Osteoblast (primary cell): ENCODE data around the gene SMS. TPM values are rescaled to one million over a fixed set of nuclear protein-coding genes. Genes with fewer than 3 reads are reported as not detected.

Source experiments
- DNase-seq: peaks from one replicate; pipeline ENCODE4 v3.0.0; 2011; ENCODE audit warnings: low spot score, mixed read lengths; ENCODE audit not compliant: insufficient read length; ENCODE audit errors: missing footprints
- H2AFZ ChIP-seq: 2 replicates; pipeline ENCODE4 v1.6.0; 2011; ENCODE audit warnings: mild to moderate bottlenecking, low read length
- H3K27ac ChIP-seq: 2 replicates; pipeline ENCODE4 v1.5.1; 2011; ENCODE audit warnings: mild to moderate bottlenecking, low read depth, low read length, moderate library complexity
- H3K27me3 ChIP-seq: 2 replicates; pipeline ENCODE4 v1.6.0; 2012; ENCODE audit warnings: mild to moderate bottlenecking, control low read depth, inconsistent platforms, low read length, moderate library complexity; ENCODE audit not compliant: insufficient read depth
- H3K36me3 ChIP-seq: 2 replicates; pipeline ENCODE4 v1.5.1; 2011; ENCODE audit warnings: mild to moderate bottlenecking, low read length, control low read depth, moderate library complexity; ENCODE audit not compliant: insufficient read depth
- H3K4me1 ChIP-seq: 2 replicates; pipeline ENCODE4 v1.5.1; 2011; ENCODE audit warnings: mild to moderate bottlenecking, low read length, control low read depth, moderate library complexity; ENCODE audit not compliant: insufficient read depth
- H3K4me2 ChIP-seq: 2 replicates; pipeline ENCODE4 v1.6.0; 2011; ENCODE audit warnings: mild to moderate bottlenecking, low read length; ENCODE audit not compliant: insufficient read depth
- H3K4me3 ChIP-seq: fragments of 200-600 bp; sonication (generic); 3 replicates; pipeline ENCODE4 v1.5.1; 2012; ENCODE audit warnings: mild to moderate bottlenecking, low read length, inconsistent platforms; ENCODE audit not compliant: insufficient read depth
- H3K79me2 ChIP-seq: 2 replicates; pipeline ENCODE4 v1.6.0; 2012; ENCODE audit warnings: mild to moderate bottlenecking, low read length, control low read depth, inconsistent platforms; ENCODE audit not compliant: insufficient read depth
- H3K9me3 ChIP-seq: 2 replicates; pipeline ENCODE4 v1.5.1; 2011; ENCODE audit warnings: low read depth, low read length, control low read depth
- H4K20me1 ChIP-seq: 2 replicates; pipeline ENCODE4 v1.6.0; 2012; ENCODE audit warnings: mild to moderate bottlenecking, low read length, control low read depth; ENCODE audit not compliant: insufficient read depth
- CTCF ChIP-seq: IDR thresholded peaks from 2 replicates; pipeline ENCODE4 v1.5.1; 2011; ENCODE audit warnings: mild to moderate bottlenecking, low read depth, low read length, moderate library complexity; ENCODE audit errors: extremely low read depth
- total RNA-seq: library from RNA; depleted of rRNA; stranded (reverse); fragments of >200 nt; gene quantifications from 2 replicates; pipeline ENCODE4 v1.2.3, GENCODE V29; 2012

SMS gene
- total RNA-seq, 1 donor = 76.0 TPM

- H3K4me1 ChIP-seq = no peaks in the 10 kb centered on the region
- H3K4me2 ChIP-seq = no peak overlapping the region
- no peak overlapping the region for H3K27ac ChIP-seq
- DNase-seq = no peak
- no peaks in the 10 kb centered on the region for H3K36me3 ChIP-seq
- H3K9me3 ChIP-seq = no peaks in the 10 kb centered on the region
- no peak for TF ChIP-seq CTCF
- no peaks in the 10 kb centered on the region for H3K79me2 ChIP-seq
- H4K20me1 ChIP-seq = no peaks in the 10 kb centered on the region
- H3K4me3 ChIP-seq = no peak overlapping the region
- H2AFZ ChIP-seq = no peak overlapping the region
- H3K27me3 ChIP-seq = no peaks in the 10 kb centered on the region
These were observed 103.4 kb downstream of the SMS start for GRCh38 chrX:22043872-22044271.

Other genes with a start within 250 kb of the SMS start
- not detected in 2 replicates for gene SMPX, start 182.6 kb upstream of the SMS start, total RNA-seq
- gene MBTPS2, start 101.1 kb upstream of the SMS start, total RNA-seq = 9.0 and 9.1 TPM in 2 replicates
- gene YY2, start 84.7 kb upstream of the SMS start, total RNA-seq = 1.4 and 2.4 TPM in 2 replicates
- gene PHEX, start 91.6 kb downstream of the SMS start, total RNA-seq = 0.88 and 1.4 TPM in 2 replicates